GM19099 (cell line): ENCODE measurements around the gene IBA57.

ENCODE experiments used
- POLR2A ChIP-seq: IDR thresholded peaks from 3 replicates; pipeline ENCODE4 v1.6.1; 2011; ENCODE audit warnings: low read depth; ENCODE audit not compliant: insufficient read length; ENCODE audit errors: extremely low read depth

IBA57 gene

DNA sequence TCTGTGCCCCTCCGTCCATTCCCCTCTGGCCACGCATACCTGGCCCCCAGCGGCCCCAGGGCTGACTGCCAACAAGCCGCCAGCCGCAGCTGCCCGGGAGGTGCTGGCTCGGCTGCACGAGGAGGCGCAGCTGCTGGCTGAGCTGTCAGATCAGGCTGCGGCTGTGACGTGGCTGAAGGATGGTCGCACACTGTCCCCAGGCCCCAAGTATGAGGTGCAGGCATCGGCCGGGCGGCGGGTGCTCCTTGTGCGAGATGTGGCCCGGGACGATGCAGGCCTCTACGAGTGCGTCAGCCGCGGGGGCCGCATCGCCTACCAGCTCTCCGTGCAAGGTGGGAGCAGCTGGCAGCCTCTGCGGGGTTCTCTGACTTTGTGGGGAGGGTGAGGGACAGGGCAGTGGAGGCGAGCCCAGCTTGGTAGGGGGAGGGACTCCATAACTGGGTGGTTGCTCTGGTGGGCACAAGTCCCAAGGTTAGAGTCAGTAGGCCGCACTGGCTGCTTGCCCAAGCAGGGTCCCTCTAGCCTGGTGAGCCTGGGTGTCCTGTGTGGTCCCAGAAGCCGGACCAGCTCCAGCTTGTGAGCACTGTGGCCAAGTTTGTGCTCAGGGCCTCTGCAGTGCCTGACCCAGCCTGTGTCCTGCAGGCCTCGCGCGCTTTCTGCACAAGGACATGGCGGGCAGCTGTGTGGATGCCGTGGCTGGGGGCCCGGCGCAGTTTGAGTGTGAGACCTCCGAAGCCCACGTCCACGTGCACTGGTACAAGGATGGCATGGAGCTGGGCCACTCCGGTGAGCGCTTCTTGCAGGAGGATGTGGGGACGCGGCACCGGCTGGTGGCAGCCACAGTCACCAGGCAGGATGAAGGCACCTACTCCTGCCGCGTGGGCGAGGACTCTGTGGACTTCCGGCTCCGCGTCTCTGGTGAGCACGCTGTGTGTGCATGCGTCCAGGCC, 51.0 kb downstream of the IBA57 start:
- no peak for TF ChIP-seq POLR2A

DNA sequence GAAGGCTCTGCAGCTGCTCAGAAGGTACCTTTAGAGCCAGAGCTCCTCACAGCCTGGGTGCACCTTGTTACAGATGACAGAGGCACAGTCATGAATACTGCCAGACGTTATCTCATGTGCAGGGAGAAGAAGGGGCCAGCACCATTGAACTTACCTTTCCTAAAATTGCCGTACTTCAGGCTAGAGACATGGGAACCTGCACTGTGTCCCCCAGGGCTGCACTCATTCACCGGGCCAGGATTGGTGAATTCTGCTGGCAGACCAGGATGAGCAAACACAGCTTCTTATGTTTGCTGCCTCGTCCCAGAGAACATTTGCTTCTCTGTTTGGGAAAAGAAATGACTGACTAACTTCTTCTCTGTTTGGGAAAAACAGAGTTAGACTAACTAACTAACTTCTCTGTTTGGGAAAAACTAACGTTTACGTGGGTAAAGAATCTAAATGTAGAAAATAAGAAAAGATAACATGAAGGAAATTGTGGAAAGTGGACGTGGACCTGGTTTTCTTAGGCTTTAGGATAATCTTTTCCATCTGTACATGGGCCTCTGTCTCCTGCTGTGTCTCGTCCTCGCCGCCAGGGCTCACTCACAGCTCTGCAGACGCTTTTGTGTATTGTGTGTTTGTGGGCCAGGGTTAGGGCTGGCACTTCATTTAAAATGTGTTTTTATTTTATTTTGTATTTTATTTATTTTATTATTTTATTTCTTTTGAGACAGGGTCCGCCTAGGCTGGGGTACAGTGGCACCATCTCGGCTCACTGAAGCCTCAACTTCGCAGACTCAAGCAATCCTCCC, 52.1 kb downstream of the IBA57 start:
- no peak for TF ChIP-seq POLR2A

DNA sequence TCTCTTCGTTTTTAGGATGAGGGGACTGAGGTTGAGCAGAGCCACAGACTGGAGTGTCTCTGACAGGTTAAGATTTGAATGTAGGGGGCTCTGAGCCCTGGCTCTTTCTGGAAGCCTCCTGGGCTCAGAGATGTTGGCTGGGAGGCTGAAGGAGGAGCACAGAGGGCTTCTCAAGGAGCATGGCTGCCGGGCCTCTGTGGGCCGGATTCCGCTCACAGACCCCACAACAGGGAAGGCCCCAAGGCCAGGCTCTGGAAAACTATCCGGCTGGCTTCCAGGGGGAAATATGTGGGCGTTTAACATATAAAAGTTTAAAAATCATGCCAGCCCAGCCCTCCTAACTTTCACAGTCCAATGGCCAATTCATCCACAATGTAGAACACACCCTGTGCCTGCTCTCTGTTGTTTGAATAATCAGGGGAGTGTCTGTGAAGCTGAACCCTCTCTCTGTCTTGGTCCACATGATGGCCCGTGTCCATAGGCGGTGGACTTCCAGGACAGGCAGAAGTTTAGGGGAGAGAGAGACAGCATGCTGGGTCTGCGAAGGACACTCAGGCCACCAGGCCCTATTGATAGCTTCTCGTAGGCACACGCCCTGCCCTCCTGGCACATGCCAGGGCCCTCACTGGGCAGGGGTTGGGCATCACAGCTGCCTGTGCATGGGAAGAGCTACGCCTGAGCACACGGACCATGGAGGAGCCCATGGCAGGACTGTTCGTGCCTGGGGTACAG, 53.1 kb downstream of the IBA57 start:
- no peak for TF ChIP-seq POLR2A

DNA sequence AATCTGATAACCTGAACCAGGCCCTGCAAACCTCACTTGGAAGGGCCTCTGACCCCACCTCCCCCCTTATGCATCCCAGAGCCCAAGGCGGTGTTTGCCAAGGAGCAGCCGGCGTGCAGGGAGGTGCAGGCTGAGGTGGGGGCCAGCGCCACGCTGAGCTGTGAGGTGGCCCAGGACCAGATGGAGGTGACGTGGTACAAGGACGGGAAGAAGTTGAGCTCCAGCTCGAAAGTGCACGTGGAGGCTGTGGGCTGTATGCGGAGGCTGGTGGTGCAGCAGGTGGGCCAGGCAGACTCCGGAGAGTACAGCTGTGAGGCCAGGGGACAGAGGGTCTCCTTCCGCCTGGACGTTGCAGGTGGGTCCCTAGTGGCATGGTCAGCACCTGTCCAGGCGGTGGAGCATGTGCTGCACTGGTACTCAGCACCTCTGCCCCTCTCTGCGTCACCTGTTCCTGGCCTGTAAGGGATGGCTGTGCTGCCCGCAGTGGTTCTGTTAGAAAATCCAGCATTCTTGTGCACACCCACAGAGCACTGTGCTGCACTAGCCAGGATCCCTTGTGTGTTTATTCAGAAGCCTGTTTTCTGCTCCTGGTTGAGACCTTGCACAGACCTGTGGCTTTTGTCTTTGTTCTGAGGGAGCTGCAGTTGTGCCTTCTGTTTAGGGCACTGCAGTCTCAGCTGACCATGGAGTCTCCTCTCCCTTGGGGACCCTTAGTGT, 53.8 kb downstream of the IBA57 start:
- TF ChIP-seq POLR2A, result no peak

DNA sequence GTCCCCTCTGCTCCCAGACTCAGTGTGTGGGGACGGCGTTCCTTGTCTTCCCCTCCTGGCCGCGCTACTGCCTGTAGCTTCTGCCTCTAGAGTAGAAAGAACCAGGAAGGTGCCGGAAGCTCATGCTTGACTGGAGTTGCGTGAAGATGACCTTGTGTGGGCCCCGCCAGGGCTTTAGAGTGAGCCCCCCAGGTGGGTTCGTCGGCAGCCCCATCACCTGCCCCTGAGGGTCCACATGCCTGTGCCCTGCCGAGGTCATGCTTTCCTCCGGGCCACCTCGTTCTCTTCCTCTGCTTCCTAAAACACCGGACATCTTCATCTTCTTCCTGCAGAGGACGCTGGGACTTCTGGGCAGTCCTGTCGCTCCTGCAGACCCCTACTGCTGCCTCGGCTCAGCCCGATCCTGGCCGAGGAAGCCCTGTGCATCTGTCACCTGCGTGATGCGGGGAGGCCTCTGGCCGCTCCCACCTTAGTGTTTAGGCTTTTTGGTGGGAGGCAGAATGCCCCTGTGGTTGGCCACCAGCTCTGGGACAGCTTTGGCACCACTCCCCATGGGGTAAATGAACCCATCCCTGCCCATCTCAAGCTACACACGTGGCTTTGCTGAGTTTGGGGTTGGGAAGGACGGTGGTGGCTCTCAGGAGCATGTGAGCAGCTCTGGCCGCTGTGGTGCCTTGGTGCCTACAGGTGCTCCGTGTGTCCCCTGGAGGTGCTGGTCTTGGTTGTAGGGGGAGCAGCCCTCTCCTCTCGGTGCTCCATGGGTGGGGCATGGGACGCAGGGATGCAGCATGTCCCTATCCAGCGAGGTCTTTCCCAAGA, 54.6 kb downstream of the IBA57 start:
- TF ChIP-seq POLR2A, result no peak

DNA sequence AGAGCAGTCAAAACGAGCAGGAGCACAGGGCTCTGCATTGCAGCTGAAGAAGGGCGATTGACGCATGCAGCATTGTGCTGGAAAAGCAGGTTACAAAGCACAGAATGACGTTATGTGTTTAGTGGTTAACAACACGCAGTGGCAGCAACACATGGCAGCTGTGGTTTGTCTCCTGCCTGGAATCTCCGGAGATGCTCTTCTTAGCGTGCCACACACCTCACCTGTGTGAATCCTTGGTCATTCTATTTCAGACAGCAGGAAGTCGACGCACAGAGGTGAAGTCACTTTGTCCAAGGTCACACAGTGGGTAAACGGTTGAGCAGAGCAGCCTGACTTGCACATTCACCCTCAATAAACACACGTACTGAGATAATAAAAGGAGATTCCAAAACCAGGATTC, 56.9 kb downstream of the IBA57 start:
- no peak for TF ChIP-seq POLR2A

DNA sequence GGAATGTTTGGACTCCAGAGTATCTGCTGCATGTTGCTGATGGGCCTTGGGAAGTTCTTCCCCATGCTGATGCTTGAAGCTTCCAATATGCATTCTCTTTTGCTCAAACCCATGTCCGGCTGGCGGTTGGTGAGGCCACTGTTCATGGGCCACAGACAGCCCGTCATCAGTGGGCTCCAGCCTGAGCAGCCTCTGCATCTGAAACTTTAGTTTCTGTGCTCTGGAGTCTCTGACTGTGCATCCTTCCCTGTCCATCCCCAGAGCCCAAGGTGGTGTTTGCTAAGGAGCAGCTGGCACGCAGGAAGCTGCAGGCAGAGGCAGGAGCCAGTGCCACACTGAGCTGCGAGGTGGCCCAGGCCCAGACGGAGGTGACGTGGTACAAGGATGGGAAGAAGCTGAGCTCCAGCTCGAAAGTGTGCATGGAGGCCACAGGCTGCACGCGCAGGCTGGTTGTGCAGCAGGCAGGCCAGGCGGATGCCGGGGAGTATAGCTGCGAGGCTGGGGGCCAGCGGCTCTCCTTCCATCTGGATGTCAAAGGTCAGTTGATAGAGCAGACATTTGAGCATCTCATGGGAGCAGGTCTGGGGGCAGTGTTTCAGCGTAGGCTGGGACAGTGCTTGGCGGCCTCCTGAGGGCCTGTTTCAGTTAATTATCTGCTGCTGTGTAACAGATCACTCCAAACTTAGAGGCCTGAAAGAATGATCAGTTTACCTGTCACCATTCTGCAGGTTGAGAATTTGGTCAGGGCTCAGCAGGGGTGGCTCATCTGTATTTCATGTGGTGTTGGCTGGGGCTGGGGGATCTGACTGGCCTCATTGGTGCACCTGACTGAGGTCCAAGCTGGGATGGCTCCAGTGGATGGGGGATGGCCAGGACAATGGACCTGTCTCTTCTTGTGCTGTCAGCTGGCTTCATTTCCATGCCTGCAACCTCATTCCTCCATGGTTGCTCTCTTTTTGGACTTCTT, 58.9 kb downstream of the IBA57 start:
- no peak for TF ChIP-seq POLR2A

DNA sequence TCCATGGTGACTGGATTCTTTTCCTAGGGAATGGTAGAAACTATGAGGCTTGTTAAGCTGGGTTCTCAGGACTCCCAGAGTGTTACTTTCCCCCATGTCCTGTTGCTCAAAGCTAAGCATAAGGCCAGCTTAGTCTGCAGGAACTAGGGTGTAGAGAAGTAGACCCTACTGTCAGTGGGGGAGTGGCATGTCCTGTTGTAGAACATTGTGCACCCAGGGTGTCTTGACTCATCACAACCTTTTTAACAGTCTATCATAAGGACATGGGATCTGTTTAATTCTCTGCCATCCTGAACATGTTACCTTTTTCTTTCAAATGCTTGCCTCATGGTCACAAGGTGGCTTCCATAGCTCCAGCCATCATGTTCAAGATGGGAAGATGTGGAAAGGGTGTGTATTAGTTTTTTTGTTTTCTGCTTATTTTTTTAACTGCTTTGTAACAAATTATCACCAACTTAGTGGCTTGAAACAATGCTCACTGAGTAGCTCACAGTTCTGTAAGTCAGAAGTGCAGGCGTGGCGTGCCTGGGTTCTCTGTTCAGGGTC, 59.6 kb downstream of the IBA57 start:
- TF ChIP-seq POLR2A, result no peak

DNA sequence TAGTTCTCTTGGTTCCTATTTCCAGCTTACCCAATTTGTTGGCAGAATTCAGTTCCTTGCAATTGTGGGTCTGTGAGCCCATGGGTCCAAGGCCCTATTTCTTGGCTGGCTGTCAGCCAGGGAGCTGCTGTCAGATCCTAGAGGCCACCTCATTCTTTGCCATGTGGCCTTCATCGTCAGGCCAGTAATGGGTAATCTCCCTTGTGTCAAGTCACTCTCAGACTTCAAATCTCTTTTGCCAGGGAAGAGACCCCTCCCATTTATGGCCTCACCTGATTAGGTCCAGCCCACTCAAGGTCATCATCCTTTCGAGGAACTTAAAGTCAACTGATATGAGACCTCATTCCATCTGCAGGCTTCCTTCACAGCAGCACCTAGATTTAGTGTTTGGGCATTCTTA, 60.1 kb downstream of the IBA57 start:
- TF ChIP-seq POLR2A, result no peak

DNA sequence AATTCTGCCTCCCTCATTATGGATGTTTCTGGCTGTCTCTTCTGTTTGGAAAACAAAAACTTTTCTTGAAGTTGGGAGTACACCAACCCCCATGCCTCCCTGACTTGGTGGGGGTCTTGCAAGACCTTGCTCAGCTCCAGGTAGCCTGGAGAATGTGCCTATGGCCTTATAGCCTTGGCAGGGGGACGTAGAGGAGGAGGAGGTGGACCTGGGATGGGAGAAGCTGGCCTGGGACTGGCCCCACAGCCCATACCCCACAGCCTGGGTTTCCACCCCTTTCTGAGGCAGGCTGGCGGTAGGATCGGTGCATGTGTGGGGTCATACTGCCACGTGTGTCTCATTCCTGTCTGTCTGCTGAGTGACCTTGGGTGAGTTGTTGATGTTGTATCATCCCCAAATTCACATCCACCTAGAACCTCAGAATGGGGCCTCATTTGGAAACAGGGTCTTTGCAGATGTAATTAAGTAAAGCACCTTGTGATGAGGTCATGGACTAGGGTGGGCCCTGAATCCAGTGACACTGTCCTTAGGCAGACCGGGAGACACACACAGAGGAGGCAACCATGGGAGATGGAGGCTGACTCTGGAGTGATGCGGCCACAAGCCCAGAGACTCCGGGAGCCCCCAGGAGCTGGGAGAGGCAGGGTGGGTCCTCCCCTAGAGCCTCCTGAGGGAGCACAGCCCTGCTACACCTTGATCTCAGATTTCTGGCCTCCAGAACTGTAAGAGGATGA, 60.7 kb downstream of the IBA57 start:
- TF ChIP-seq POLR2A, result no peak

DNA sequence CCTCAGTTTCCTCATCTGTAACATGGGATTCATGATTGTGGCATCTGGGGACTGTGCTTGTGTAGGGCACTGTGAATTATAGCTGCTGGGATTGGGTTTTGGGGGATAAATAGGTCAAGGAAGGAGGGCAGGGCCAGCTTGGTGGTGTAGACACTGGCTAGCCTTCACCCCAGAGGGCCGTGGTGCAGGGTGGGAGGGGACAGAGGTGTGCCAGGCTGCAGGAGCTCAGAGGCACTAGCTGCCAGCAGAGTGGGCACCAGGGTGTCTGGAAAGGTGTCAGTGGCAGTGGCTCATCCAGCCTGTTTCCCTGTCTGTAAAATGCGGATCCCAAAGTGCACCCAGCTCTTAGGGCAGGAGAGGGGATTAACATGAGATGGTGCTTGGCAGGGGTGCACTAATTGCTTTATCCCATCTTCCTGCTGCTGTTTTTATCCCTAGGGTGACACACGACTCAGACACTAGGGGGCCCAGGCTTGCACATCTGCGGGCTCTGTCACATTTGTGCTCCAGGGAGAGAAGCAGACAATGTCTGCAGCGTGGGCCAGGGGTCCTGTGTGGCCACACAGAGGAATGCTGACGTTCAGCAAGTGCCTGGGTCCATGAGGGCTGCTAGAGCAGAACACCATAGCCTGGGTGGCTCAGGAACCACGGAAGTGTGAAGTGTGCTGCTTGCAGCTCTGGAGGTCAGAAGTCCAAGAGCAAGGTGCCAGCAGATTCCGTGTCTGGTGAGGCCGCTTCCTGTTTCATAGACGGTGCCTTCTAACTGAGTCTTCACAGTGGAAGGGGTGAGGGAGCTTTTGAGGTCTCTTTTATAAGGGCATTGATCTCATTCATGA, 61.6 kb downstream of the IBA57 start:
- no peak for TF ChIP-seq POLR2A
